ENCODE results near the gene APOH.

Gene APOH

DNA sequence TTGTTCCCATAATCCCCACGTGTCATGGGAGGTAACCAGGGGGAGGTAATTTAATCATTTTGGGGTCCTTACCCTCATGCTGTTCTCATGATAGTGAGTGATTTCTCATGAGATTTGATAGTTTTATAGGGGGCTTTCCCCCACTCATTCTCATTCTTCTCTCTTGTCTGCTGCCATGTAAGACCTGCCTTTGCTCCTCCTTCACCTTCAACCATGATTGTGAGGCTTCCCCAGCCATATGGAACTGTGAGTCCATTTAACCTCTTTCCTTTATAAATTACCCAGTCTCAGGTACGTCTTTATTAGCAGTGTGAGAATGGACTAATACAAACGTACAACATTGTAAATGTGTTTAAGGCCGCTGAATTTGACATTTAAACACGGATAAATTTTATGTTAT is 35.5 kb upstream of the APOH start:
- no peak for ATAC-seq (ENCODE audit: insufficient read depth, low read depth)
- no peaks in the 10 kb centered on the region for H3K27me3 ChIP-seq (ENCODE audit: insufficient read depth, low read length, poor library complexity)

DNA sequence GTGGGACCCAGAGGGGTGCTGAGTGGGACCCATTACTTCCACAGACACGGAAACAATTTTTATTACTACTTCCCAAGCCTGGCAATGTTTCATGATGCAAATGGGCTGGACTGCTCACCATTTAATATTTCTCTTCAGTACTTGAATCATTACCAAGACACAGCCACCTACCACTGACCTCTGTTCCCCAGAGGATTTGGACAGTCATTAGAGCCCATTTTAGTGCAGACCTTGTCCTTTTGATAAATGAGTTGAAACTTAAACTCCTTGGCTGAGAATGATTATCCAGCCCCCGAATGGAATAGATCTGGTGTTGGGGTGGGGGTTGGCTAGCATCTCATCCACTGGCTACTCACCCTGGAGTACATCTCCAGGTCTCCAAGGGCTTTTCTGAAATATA is 33.6 kb upstream of the APOH start:
- Histone ChIP-seq H4K20me1 (ENCODE audit: insufficient read depth, low read length) (no peaks in the 10 kb centered on the region), H3K79me2 (ENCODE audit: insufficient read depth, low read length) (no peaks in the 10 kb centered on the region), H3K9me3 (ENCODE audit: insufficient read depth, low read length, severe bottlenecking) (no peaks in the 10 kb centered on the region), H3K9ac (ENCODE audit: low read depth, low read length) (no peak overlapping the region), H3K27me3 (ENCODE audit: insufficient read depth, low read length, poor library complexity) (no peaks in the 10 kb centered on the region), H3K4me1 (ENCODE audit: insufficient read depth, low read length) (no peaks in the 10 kb centered on the region), H3K36me3 (ENCODE audit: insufficient read depth, low read length) (no peaks in the 10 kb centered on the region), H3K27ac (ENCODE audit: low read length) (no peak overlapping the region), H2AFZ (ENCODE audit: low read depth, low read length) (no peak overlapping the region), H3K4me3 (ENCODE audit: low read depth in 1 of 2, low read length in 2 of 2) (no peak overlapping the region), H3K4me2 (ENCODE audit: insufficient read depth, low read length) (no peak overlapping the region)
- TF ChIP-seq, protein P1, sequence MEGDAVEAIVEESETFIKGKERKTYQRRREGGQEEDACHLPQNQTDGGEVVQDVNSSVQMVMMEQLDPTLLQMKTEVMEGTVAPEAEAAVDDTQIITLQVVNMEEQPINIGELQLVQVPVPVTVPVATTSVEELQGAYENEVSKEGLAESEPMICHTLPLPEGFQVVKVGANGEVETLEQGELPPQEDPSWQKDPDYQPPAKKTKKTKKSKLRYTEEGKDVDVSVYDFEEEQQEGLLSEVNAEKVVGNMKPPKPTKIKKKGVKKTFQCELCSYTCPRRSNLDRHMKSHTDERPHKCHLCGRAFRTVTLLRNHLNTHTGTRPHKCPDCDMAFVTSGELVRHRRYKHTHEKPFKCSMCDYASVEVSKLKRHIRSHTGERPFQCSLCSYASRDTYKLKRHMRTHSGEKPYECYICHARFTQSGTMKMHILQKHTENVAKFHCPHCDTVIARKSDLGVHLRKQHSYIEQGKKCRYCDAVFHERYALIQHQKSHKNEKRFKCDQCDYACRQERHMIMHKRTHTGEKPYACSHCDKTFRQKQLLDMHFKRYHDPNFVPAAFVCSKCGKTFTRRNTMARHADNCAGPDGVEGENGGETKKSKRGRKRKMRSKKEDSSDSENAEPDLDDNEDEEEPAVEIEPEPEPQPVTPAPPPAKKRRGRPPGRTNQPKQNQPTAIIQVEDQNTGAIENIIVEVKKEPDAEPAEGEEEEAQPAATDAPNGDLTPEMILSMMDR (IDR thresholded peaks at IDR 0.05; ENCODE audit: borderline replicate concordance, extremely low read depth, low read length, poor library complexity, severe bottlenecking) = no peak
- DNase-seq (no peak), ATAC-seq (ENCODE audit: insufficient read depth, low read depth) (no peak)

More for the DNA sequence above, 35.5 kb upstream of the APOH start:
- H3K4me1 ChIP-seq (ENCODE audit: insufficient read depth, low read length) = no peaks in the 10 kb centered on the region
- no peak overlapping the region for H3K4me2 ChIP-seq (ENCODE audit: insufficient read depth, low read length)
- H2AFZ ChIP-seq (ENCODE audit: low read depth, low read length) = no peak overlapping the region
- no peak overlapping the region for H3K9ac ChIP-seq (ENCODE audit: low read depth, low read length)
- no peaks in the 10 kb centered on the region for H3K79me2 ChIP-seq (ENCODE audit: insufficient read depth, low read length)
- no peaks in the 10 kb centered on the region for H3K36me3 ChIP-seq (ENCODE audit: insufficient read depth, low read length)
- H3K4me3 ChIP-seq (ENCODE audit: low read depth in 1 of 2, low read length in 2 of 2) = no peak overlapping the region
- H3K27ac ChIP-seq (ENCODE audit: low read length) = no peak overlapping the region
- no peaks in the 10 kb centered on the region for H3K9me3 ChIP-seq (ENCODE audit: insufficient read depth, low read length, severe bottlenecking)
- no peaks in the 10 kb centered on the region for H4K20me1 ChIP-seq (ENCODE audit: insufficient read depth, low read length)
- TF ChIP-seq, protein P1 (IDR thresholded peaks at IDR 0.05; ENCODE audit: borderline replicate concordance, extremely low read depth, low read length, poor library complexity, severe bottlenecking) = no peak
- no peak for TF ChIP-seq EZH2 (IDR thresholded peaks at IDR 0.05; ENCODE audit: borderline replicate concordance, low read depth, low read length, severe bottlenecking)
- DNase-seq = no peak

DNA sequence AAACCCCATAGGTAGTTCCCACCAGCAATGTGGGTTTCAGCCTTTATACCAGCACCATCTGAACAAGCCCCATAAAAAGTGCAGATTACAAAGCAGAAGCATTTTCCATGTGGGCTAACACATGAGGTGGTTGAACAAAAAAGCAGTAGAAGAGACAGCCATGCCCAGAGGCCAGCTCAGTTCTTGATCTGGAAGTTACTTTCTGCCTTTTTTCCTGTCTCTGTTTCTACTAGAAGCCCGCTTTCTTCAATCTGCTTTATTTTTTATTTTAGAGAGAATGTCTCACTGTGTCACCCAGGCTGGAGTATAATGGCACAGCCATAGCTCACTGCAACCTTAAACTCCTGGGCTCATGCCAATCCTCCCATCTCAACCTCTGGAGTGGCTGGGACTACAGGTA is 31.5 kb upstream of the APOH start:
- Histone ChIP-seq H3K36me3 (ENCODE audit: insufficient read depth, low read length) (no peaks in the 10 kb centered on the region), H2AFZ (ENCODE audit: low read depth, low read length) (no peak overlapping the region), H3K27ac (ENCODE audit: low read length) (no peak overlapping the region), H3K4me3 (ENCODE audit: low read depth in 1 of 2, low read length in 2 of 2) (no peak overlapping the region), H3K4me2 (ENCODE audit: insufficient read depth, low read length) (no peak overlapping the region), H3K9me3 (ENCODE audit: insufficient read depth, low read length, severe bottlenecking) (no peaks in the 10 kb centered on the region), H3K27me3 (ENCODE audit: insufficient read depth, low read length, poor library complexity) (no peaks in the 10 kb centered on the region), H3K79me2 (ENCODE audit: insufficient read depth, low read length) (no peaks in the 10 kb centered on the region), H3K4me1 (ENCODE audit: insufficient read depth, low read length) (peaks cover 3% of the 10 kb centered on the region), H3K9ac (ENCODE audit: low read depth, low read length) (no peak overlapping the region), H4K20me1 (ENCODE audit: insufficient read depth, low read length) (no peaks in the 10 kb centered on the region)
- ATAC-seq (ENCODE audit: insufficient read depth, low read depth) (no peak; the same call in 2 of the 3 replicates), DNase-seq (no peak)
- TF ChIP-seq, protein P1 (IDR thresholded peaks at IDR 0.05; ENCODE audit: borderline replicate concordance, extremely low read depth, low read length, poor library complexity, severe bottlenecking) = no peak
- TF ChIP-seq EZH2 (IDR thresholded peaks at IDR 0.05; ENCODE audit: borderline replicate concordance, low read depth, low read length, severe bottlenecking) = no peak

DNA sequence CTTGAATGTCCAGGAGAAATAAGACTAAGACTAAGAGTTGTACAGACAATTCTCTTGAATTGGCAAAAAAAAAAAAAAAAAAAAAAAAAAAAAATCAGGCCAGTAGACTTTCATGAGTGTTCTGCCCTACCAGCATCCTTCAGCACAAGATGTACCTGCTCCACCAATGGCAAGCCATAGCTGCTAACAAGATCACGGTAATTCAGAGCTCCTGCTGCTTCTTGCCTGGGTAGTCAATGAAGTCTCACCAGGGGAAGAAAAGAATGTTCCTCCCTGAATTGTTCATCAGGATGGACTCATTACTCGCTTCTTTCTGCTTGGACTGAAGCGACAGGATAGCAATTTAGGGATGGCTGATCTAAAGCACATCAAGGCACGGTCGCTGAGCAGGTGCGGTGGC is 31.1 kb upstream of the APOH start:
- H3K4me2 ChIP-seq (ENCODE audit: insufficient read depth, low read length) = no peak overlapping the region
- no peaks in the 10 kb centered on the region for H4K20me1 ChIP-seq (ENCODE audit: insufficient read depth, low read length)
- no peaks in the 10 kb centered on the region for H3K9me3 ChIP-seq (ENCODE audit: insufficient read depth, low read length, severe bottlenecking)
- H3K36me3 ChIP-seq (ENCODE audit: insufficient read depth, low read length) = no peaks in the 10 kb centered on the region
- no peak overlapping the region for H3K4me3 ChIP-seq (ENCODE audit: low read depth in 1 of 2, low read length in 2 of 2)
- no peak for ATAC-seq (ENCODE audit: insufficient read depth, low read depth)
- H3K27me3 ChIP-seq (ENCODE audit: insufficient read depth, low read length, poor library complexity) = no peaks in the 10 kb centered on the region
- no peaks in the 10 kb centered on the region for H3K79me2 ChIP-seq (ENCODE audit: insufficient read depth, low read length)
- TF ChIP-seq EZH2 (IDR thresholded peaks at IDR 0.05; ENCODE audit: borderline replicate concordance, low read depth, low read length, severe bottlenecking) = no peak
- TF ChIP-seq, protein P1 (IDR thresholded peaks at IDR 0.05; ENCODE audit: borderline replicate concordance, extremely low read depth, low read length, poor library complexity, severe bottlenecking) = no peak
- H3K4me1 ChIP-seq (ENCODE audit: insufficient read depth, low read length) = peaks cover 7% of the 10 kb centered on the region
- H3K27ac ChIP-seq (ENCODE audit: low read length) = no peak overlapping the region
- H2AFZ ChIP-seq (ENCODE audit: low read depth, low read length) = no peak overlapping the region
- H3K9ac ChIP-seq (ENCODE audit: low read depth, low read length) = no peak overlapping the region
- DNase-seq = no peak

Data from DND-41 (cell line).